ENCODE measurements around the gene PCDH20.
"Not testable (repeated sequence)": the region's sequence is repeated elsewhere in the genome, so short reads cannot be mapped to it uniquely, and the experiment has no call there.

PCDH20 gene

DNA sequence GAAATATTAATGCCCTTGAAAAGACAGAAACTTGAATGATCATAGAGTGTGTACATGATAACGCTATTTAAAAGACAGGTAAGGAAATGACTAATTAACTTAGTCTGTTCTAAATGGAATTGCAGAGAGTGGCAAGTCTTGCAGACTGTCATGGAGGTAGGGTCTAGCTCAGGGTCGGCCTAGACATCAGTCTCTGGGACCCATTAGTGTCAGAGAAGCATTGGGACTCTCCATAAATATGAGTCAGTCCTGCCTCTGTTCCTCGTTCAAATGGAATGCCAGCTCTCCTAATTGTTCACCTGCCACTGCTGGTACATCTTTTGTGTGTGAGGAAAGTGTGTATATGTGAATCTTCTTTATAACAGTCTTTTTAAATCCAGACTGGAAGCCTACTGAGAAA, 28.0 kb downstream of the PCDH20 start:
- H3K9me3 Mint-ChIP-seq = peaks cover 5% of the 10 kb centered on the region
- H3K4me1 Mint-ChIP-seq (ENCODE audit: low read depth) = no peaks in the 10 kb centered on the region
- no peak overlapping the region for H3K27ac Mint-ChIP-seq
- H3K27me3 Mint-ChIP-seq = no peaks in the 10 kb centered on the region
- no peaks in the 10 kb centered on the region for H3K36me3 Mint-ChIP-seq (ENCODE audit: low read depth)
- H3K4me3 Mint-ChIP-seq = no peak overlapping the region

DNA sequence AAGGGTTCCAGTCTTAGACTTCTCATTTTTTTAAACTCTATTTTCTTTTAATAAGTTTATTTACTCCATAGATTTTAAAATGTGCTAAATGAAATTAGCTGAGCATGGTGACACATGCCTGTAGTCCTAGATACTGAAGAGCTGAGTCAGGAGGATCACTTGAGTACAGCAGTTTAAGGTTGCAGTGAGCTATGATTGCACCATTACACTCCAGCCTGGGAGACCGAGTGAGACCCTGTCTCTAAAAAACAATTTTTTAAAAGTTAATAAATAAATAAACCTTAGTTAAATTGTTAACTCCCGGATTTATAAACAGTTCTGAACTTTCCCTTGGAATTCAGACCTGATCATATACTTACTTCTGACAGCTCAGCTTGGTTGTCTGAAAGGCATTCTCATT, 32.5 kb downstream of the PCDH20 start:
- Mint-ChIP-seq H3K4me3 (no peak overlapping the region), H3K36me3 (ENCODE audit: low read depth) (no peaks in the 10 kb centered on the region), H3K27ac (no peak overlapping the region), H3K9me3 (peaks cover 5% of the 10 kb centered on the region), H3K4me1 (ENCODE audit: low read depth) (no peaks in the 10 kb centered on the region), H3K27me3 (no peaks in the 10 kb centered on the region)

DNA sequence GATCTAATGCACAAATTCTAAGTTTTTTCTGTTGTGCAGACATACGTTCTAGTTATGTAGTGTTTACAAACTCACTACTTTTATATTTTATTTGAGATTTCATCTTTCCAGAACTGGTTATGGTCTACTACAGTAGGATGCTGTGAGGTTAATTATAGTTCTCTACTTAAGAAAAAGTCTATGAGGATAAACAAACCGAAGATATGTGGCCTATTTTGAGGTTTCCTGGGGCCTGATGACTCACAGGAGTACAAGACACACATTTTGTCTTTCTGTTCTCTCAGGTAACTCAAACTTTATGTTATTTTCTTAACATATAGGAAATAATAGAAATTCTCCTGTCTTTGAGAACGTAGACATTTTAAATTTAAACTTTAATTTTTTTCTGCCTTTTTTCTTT, 45.1 kb downstream of the PCDH20 start:
- H3K4me1 Mint-ChIP-seq (ENCODE audit: low read depth) = no peaks in the 10 kb centered on the region
- H3K27ac Mint-ChIP-seq = no peak overlapping the region
- H3K4me3 Mint-ChIP-seq = no peak overlapping the region
- H3K9me3 Mint-ChIP-seq = peaks cover 7% of the 10 kb centered on the region
- H3K36me3 Mint-ChIP-seq (ENCODE audit: low read depth) = no peaks in the 10 kb centered on the region
- H3K27me3 Mint-ChIP-seq = no peaks in the 10 kb centered on the region

DNA sequence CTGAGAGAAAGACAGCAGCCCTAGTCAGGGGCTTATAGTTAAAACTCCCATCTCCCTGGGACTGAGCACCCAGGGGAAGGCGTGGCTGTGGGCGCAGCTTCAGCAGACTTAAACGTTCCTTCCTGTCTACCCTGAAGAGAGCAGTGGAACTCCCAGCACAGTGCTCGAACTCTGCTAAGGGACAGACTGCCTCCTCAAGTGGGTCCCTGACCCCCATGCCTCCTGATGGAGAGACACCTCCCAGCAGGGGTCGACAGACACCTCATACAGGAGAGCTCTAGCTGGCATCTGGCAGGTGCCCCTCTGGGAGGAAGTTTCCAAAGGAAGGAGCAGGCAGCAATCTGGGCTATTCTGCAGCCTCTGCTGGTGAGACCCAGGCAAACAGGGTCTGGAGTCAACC, 51.0 kb downstream of the PCDH20 start:
- not testable (repeated sequence) for H3K4me1 Mint-ChIP-seq (ENCODE audit: low read depth); H3K36me3 Mint-ChIP-seq (ENCODE audit: low read depth); H3K27me3 Mint-ChIP-seq; H3K4me3 Mint-ChIP-seq; H3K27ac Mint-ChIP-seq
- H3K9me3 Mint-ChIP-seq = peaks cover 13% of the 10 kb centered on the region

DNA sequence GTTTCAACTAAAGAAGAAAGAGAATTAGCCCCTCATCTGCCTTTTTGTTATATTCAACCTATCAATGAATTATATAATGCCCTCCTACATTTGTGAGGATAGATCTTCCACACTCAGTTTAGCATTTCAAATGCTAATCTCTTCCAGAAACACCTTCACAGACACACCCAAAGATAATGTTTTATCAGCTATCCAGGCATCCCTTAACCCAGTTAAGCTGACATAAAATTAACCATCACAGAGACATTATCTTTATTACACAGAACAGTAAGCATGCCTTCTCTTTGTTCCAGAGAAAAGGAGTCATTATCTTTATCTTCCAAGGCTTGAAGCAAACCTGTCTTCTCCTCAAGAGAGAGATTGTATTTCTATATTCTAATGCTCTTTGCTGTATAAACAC, 53.1 kb downstream of the PCDH20 start:
- peaks cover 19% of the 10 kb centered on the region for H3K9me3 Mint-ChIP-seq
- H3K27me3 Mint-ChIP-seq = no peaks in the 10 kb centered on the region
- no peak overlapping the region for H3K4me3 Mint-ChIP-seq
- H3K36me3 Mint-ChIP-seq (ENCODE audit: low read depth) = no peaks in the 10 kb centered on the region
- H3K27ac Mint-ChIP-seq = no peak overlapping the region
- no peaks in the 10 kb centered on the region for H3K4me1 Mint-ChIP-seq (ENCODE audit: low read depth)

Data from stimulated activated naive CD8-positive, alpha-beta T cell treated with anti-CD3 and anti-CD28 coated beads, Interleukin-15, Interleukin-2, amounts not matched to agents 100 ng/mL and 50 ng/mL, for 24 hours (primary cell).